Germinal center (tissue), 1 donor: Measurements from ENCODE around the gene MARCHF2.
A peak's percentile ranks its signal among the peaks of the same experiment; 100 is the strongest.
"Not testable (repeated sequence)": the region's sequence is repeated elsewhere in the genome, so short reads cannot be mapped to it uniquely, and the experiment has no call there.

Source experiments
- DNase-seq: peaks from one replicate; pipeline ENCODE4 v3.0.0; 2012; ENCODE audit warnings: mixed read lengths, low spot score

MARCHF2 gene

GRCh38 chr19:8412783-8413628 lies at the start of gene MARCHF2:
TSS of gene MARCHF2 (plus strand) at chr19:8413305. CDS start at chr19:8421841, 8,536 bp downstream.
- DNase-seq, result peak; percentile 98

DNA sequence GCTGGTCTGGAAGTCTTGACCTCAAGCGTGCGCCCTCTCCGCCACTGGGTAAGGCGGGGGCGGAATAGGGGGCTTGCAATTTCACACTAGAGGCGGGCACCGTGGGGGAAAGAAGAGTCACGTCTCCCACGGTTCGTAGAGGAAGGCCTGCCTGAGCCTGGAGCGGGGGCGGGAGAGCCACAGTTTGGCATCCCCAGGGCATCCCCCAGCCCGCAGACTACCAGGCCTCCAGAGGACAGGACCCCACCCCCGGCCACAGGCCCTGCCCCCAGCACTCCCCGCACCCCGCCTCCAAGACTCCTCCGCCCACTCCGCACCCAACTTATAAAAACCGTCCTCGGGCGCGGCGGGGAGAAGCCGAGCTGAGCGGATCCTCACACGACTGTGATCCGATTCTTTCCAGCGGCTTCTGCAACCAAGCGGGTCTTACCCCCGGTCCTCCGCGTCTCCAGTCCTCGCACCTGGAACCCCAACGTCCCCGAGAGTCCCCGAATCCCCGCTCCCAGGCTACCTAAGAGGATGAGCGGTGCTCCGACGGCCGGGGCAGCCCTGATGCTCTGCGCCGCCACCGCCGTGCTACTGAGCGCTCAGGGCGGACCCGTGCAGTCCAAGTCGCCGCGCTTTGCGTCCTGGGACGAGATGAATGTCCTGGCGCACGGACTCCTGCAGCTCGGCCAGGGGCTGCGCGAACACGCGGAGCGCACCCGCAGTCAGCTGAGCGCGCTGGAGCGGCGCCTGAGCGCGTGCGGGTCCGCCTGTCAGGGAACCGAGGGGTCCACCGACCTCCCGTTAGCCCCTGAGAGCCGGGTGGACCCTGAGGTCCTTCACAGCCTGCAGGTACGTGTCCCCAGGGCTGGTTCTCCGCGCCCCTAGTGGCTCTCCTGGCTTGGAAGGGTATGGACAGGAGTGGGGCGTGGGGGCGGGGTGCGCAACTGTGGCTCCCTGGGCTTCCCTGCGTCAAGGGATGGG lies 49.0 kb upstream of the MARCHF2 start, which contains the start of gene ANGPTL4:
TSS of gene ANGPTL4 (plus strand) at position 353 of the 969 bp plus-strand sequence. CDS start at position 520, 167 bp downstream.
- DNase-seq, result no peak

DNA sequence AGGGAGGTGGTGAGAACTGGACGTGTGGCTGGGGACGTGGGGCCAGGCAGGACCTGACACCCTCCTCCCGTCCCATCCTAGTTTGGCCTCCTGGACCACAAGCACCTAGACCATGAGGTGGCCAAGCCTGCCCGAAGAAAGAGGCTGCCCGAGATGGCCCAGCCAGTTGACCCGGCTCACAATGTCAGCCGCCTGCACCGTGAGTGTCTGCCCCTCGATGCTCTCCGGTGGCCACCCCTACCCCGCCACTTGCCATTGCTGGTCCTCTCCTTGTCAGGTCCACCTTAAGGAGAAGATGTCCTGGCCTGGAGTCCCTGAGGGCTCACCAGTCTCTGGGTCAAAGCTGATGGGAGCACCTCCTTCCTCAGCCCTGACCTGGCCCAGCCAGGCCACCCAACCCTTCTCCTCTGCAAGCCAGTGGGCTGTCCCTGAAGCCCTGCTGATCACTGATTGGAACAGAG lies 47.0 kb upstream of the MARCHF2 start:
- DNase-seq, result no peak

DNA sequence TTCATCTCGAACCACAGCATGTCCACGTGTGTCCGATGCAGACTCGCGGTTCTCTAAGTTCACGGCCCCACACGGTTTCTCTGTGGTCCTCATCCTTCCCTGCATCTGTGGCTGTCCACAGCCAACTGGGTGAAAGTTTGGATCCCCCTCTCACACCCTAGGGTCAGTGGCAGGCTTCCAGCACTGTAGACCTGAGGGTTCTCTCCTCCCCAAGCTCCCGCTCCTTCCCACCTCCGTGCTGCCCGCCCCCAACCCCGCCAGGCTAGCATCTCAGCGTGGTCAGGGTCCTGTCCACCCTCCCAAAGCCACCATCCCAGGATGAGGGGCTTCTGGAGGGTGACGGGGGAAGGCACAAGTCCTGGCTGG lies 46.2 kb upstream of the MARCHF2 start:
- DNase-seq, result no peak

GRCh38 chr19:8367327-8368001 lies 45.6 kb upstream of the MARCHF2 start:
- no peak for DNase-seq

- DNase-seq, result no peak
These were observed 42.7 kb upstream of the MARCHF2 start for GRCh38 chr19:8370176-8371010.

GRCh38 chr19:8371011-8371804 lies 41.9 kb upstream of the MARCHF2 start:
- DNase-seq, result no peak

DNA sequence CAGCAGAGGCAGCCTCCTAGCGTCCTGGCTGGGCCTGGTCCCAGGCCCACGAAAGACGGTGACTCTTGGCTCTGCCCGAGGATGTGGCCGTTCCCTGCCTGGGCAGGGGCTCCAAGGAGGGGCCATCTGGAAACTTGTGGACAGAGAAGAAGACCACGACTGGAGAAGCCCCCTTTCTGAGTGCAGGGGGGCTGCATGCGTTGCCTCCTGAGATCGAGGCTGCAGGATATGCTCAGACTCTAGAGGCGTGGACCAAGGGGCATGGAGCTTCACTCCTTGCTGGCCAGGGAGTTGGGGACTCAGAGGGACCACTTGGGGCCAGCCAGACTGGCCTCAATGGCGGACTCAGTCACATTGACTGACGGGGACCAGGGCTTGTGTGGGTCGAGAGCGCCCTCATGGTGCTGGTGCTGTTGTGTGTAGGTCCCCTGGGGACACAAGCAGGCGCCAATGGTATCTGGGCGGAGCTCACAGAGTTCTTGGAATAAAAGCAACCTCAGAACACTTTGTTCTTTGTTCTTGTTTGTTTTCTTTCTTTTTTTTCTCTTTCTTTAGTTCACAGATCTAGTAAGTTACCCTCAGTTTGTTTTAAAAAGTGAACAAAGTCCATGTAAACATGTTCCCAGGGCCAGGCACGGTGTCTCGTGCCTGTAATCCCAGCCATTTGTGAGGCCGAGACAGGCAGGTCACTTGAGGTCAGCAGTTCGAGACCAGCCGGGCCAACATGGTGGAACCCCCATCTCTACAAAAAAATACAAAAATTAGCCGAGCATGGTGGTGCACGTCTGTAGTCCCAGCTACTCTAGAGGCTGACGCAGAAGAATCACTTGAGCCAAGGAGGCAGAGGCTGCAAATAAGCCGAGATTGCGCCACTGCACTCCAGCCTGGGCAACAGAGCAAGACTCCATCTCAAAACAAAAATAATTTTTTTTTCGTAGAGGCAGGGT lies 39.0 kb upstream of the MARCHF2 start:
- DNase-seq, result no peak

GRCh38 chr19:8375766-8376165 lies 37.3 kb upstream of the MARCHF2 start:
- not testable (repeated sequence) for DNase-seq

DNA sequence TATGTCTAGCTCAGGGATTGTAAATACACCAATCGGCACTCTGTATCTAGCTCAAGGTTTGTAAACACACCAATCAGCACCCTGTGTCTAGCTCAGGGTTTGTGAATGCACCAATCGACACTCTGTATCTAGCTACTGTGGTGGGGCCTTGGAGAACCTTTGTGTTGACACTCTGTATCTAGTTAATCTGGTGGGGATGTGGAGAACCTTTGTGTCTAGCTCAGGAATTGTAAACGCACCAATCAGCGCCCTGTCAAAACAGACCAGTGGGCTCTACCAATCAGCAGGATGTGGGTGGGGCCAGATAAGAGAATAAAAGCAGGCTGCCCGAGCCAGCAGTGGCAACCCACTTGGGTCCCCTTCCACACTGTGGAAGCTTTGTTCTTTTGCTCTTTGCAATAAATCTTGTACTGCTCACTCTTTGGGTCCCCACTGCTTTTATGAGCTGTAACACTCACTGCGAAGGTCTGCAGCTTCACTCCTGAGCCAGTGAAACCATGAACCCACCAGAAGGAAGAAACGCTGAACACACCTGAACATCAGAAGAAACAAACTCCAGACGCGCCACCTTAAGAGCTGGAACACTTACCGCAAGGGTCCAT lies 36.6 kb upstream of the MARCHF2 start:
- not testable (repeated sequence) for DNase-seq

DNA sequence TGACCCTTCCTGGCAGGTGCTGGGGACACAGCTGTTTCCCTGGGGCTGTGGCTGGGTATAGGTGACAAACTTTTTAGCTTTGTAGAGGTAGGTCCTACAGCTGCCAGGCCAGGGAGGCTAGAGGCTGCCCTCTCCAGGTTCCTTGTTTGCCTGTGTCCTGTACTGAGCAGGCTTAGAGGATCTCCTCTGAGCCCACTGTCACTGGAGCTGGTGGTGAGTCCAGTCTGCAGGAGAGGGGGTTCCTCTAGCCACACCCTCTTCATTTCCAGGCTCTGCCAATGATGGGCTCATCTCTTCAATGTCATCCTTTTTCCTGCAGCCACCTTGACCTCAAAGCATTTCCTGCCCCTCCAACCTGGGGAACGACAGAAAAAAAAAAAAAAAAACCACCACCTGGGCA lies 35.5 kb upstream of the MARCHF2 start:
- DNase-seq, result no peak

- not testable (repeated sequence) for DNase-seq
These were observed 33.8 kb upstream of the MARCHF2 start for GRCh38 chr19:8379156-8379891.

GRCh38 chr19:8384569-8384968 lies 28.5 kb upstream of the MARCHF2 start:
- not testable (repeated sequence) for DNase-seq

GRCh38 chr19:8385103-8385502 lies 28.0 kb upstream of the MARCHF2 start:
- DNase-seq, result not testable (repeated sequence)

GRCh38 chr19:8385566-8385965 lies 27.5 kb upstream of the MARCHF2 start:
- not testable (repeated sequence) for DNase-seq

- not testable (repeated sequence) for DNase-seq
These were observed 26.7 kb upstream of the MARCHF2 start for GRCh38 chr19:8386419-8386818.

DNA sequence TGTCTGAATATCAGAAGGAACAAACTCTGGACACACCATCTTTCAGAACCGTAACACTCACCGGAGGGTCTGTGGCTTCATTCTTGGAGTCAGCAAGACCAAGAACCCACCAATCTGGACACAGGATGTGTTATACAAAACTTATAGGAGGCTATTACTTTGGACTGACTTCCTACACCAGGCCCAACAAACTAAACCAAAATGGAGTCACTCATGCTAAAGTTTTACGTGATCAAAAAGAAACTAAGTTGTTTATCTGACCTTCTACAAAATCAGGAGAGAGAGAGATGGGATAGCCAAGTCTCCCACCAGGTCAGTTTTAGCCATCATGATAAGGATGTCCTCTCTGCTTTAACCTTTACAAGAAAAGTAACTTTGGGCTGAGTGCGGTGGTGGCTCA lies 26.1 kb upstream of the MARCHF2 start:
- no peak for DNase-seq
